K562 (cell line): ENCODE results near the gene DDX39A.

ENCODE experiments used
- ARNT ChIP-seq, 2 experiments: fragments of 450-650 bp; IDR thresholded peaks; 2 replicates each; pipeline ENCODE4 v1.6.1; 2016; ENCODE audit warnings: mild to moderate bottlenecking in 1 of 2
- BHLHE40 ChIP-seq: IDR thresholded peaks from 2 replicates; pipeline ENCODE4 v1.6.1; 2011; ENCODE audit warnings: low read length, improper control_type of control experiment
- CBX8 ChIP-seq: fragments of 200-600 bp; sonication (generic); IDR thresholded peaks from 2 replicates; pipeline ENCODE4 v1.6.1; 2012; ENCODE audit warnings: borderline replicate concordance, mixed run types, low read depth, mild to moderate bottlenecking, moderate library complexity, mixed read lengths, low read length, control low read depth, inconsistent platforms; ENCODE audit not compliant: poor library complexity, severe bottlenecking; ENCODE audit errors: extremely low read depth
- CHD1 ChIP-seq: fragments of 200-600 bp; sonication (generic); IDR thresholded peaks from one replicate; pipeline ENCODE4 v1.6.1; 2012; ENCODE audit warnings: mild to moderate bottlenecking, moderate library complexity, low read length, inconsistent platforms
- E2F8 ChIP-seq: fragments of 450-650 bp; IDR thresholded peaks from 2 replicates; pipeline ENCODE4 v1.7.1; 2018; ENCODE audit warnings: mild to moderate bottlenecking, low read depth; ENCODE audit not compliant: partially characterized antibody
- EP300 ChIP-seq: IDR thresholded peaks from 2 replicates; pipeline ENCODE4 v1.6.1; 2012; ENCODE audit warnings: low read length, improper control_type of control experiment
- EP400 ChIP-seq: fragments of 450-650 bp; IDR thresholded peaks from 2 replicates; pipeline ENCODE4 v1.6.1; 2017; ENCODE audit warnings: antibody characterized with exemption, mild to moderate bottlenecking, moderate library complexity
- ERF ChIP-seq: fragments of 450-650 bp; formaldehyde crosslinking; IDR thresholded peaks from 2 replicates; pipeline ENCODE4 v1.4.0; 2020; ENCODE audit warnings: mild to moderate bottlenecking, mixed read lengths
- EZH2 ChIP-seq: IDR thresholded peaks from 2 replicates; pipeline ENCODE4 v1.6.1; 2012; ENCODE audit warnings: low read depth, mild to moderate bottlenecking, inconsistent platforms, low read length, borderline replicate concordance
- NR3C1 ChIP-seq: sonication (generic); formaldehyde crosslinking; IDR thresholded peaks from 2 replicates; pipeline ENCODE4 v1.8.1; 2022; ENCODE audit warnings: missing genetic modification reagents
- RBM17 ChIP-seq: fragments of 200-400 bp; formaldehyde crosslinking; IDR thresholded peaks from 2 replicates; pipeline ENCODE4 v1.6.1; 2017; ENCODE audit warnings: low read depth, mild to moderate bottlenecking, low read length, borderline replicate concordance
- SETDB1 ChIP-seq: IDR thresholded peaks from one replicate; pipeline ENCODE4 v1.6.1; 2012; ENCODE audit warnings: low read length, control low read depth, inconsistent platforms
- STAT6 ChIP-seq: sonication (generic); formaldehyde crosslinking; IDR thresholded peaks from 2 replicates; pipeline ENCODE4 v1.8.1; 2023; ENCODE audit warnings: mild to moderate bottlenecking, missing genetic modification reagents
- ZNF24 ChIP-seq: fragments of 450-650 bp; IDR thresholded peaks from 2 replicates; pipeline ENCODE4 v1.6.1; 2016

- TF ChIP-seq CBX8 (no peak), E2F8 (no peak), ARNT (IDR thresholded peaks at IDR 0.05) (no peak), ERF (CRISPR knock-in tag) (no peak), ZNF24 (no peak), BHLHE40 (no peak), RBM17 (no peak), SETDB1 (no peak), NR3C1 (CRISPR knock-in tag) (no peak), EP300 (no peak), EZH2 (no peak), EP400 (no peak), CHD1 (no peak), STAT6 (CRISPR knock-in tag) (no peak)
Measured at GRCh38 chr19:14414926-14415690, 4.0 kb downstream of the DDX39A start.
